HEK293T (cell line): ENCODE data around the gene ANK3.

Experiments used
- ARNT ChIP-seq: fragments of 450-650 bp; IDR thresholded peaks from 2 replicates; pipeline ENCODE4 v1.6.1; 2017; ENCODE audit warnings: mild to moderate bottlenecking
- BHLHE40 ChIP-seq: fragments of 450-650 bp; IDR thresholded peaks from 2 replicates; pipeline ENCODE4 v1.6.1; 2016; ENCODE audit warnings: mild to moderate bottlenecking, moderate library complexity, borderline replicate concordance
- CTBP1 ChIP-seq: fragments of 450-650 bp; IDR thresholded peaks from 2 replicates; pipeline ENCODE4 v1.6.1; 2016; ENCODE audit warnings: borderline replicate concordance
- FOXA1 ChIP-seq: fragments of 450-650 bp; IDR thresholded peaks from 2 replicates; pipeline ENCODE4 v1.6.1; 2016; ENCODE audit warnings: mild to moderate bottlenecking
- FOXK2 ChIP-seq: fragments of 450-650 bp; IDR thresholded peaks from 2 replicates; pipeline ENCODE4 v1.6.1; 2016; ENCODE audit warnings: mild to moderate bottlenecking
- HDGF ChIP-seq: fragments of 450-650 bp; IDR thresholded peaks from 2 replicates; pipeline ENCODE4 v1.6.1; 2017; ENCODE audit warnings: antibody characterized with exemption, borderline replicate concordance
- NFRKB ChIP-seq: fragments of 450-650 bp; IDR thresholded peaks from 2 replicates; pipeline ENCODE4 v1.6.1; 2016; ENCODE audit warnings: mild to moderate bottlenecking, moderate library complexity
- SP1 ChIP-seq: fragments of 450-650 bp; IDR thresholded peaks from 2 replicates; pipeline ENCODE4 v1.6.1; 2017
- SUZ12 ChIP-seq: fragments of 450-650 bp; IDR thresholded peaks from 2 replicates; pipeline ENCODE4 v1.6.1; 2016; ENCODE audit warnings: mild to moderate bottlenecking
- ZNF384 ChIP-seq: fragments of 450-650 bp; IDR thresholded peaks from 2 replicates; pipeline ENCODE4 v1.6.1; 2016
- TF ChIP-seq, protein P1 (sequence below): fragments of 450-650 bp; IDR thresholded peaks from 2 replicates; pipeline ENCODE4 v1.6.1; 2016

DNA sequence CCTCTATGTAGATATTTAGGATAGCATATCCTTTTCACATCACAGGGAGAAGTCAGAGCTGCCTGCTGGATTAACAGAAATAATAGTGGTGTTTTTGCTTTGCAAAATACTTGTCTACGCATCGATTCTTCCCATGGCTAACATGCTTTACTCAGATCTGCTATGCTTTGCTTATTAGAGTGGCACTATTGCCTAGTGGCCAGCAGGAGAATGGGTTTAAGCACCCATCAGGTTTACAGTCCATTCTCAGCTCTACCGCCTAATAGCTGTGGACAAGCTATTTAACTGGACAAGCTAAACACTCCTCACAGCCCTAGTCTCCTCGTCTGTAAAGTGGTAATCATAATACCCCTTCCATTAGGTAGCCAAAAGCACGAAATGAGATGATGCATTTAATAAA, 265.1 kb downstream of the ANK3 start:
- no peak for TF ChIP-seq SUZ12
- no peak for TF ChIP-seq CTBP1
- no peak for TF ChIP-seq FOXK2
- TF ChIP-seq NFRKB: no peak
- TF ChIP-seq ZNF384: no peak
- TF ChIP-seq BHLHE40: no peak
- TF ChIP-seq HDGF: no peak
- TF ChIP-seq, protein P1, sequence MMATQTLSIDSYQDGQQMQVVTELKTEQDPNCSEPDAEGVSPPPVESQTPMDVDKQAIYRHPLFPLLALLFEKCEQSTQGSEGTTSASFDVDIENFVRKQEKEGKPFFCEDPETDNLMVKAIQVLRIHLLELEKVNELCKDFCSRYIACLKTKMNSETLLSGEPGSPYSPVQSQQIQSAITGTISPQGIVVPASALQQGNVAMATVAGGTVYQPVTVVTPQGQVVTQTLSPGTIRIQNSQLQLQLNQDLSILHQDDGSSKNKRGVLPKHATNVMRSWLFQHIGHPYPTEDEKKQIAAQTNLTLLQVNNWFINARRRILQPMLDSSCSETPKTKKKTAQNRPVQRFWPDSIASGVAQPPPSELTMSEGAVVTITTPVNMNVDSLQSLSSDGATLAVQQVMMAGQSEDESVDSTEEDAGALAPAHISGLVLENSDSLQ: no peak
- TF ChIP-seq SP1: no peak
- no peak for TF ChIP-seq ARNT
- TF ChIP-seq FOXA1: no peak
